Measurements from ENCODE around the gene MTMR8.

Gene MTMR8

GRCh38 chrX:64313624-64314023, 81.6 kb downstream of the MTMR8 start:
- H3K4me1 ChIP-seq (ENCODE audit: low read depth, poor library complexity, severe bottlenecking), result no peaks in the 10 kb centered on the region
- no peak overlapping the region for H2AFZ ChIP-seq (ENCODE audit: low read depth)
- H3K9ac ChIP-seq, result no peak overlapping the region
- no peak overlapping the region for H3K27ac ChIP-seq
- no peaks in the 10 kb centered on the region for H3K79me2 ChIP-seq (ENCODE audit: insufficient read depth, low read depth)
- no peaks in the 10 kb centered on the region for H4K20me1 ChIP-seq (ENCODE audit: insufficient read depth)
- no peak for TF ChIP-seq CTCF (conservative IDR thresholded peaks at IDR 0.05; ENCODE audit: low read depth, low read length)
- no peak overlapping the region for H3K4me2 ChIP-seq
- H3K4me3 ChIP-seq (IDR thresholded peaks at IDR 0.05; ENCODE audit: insufficient read depth, low read depth, low read length), result no peak overlapping the region
- H3K36me3 ChIP-seq (ENCODE audit: insufficient read depth), result no peaks in the 10 kb centered on the region
- H3K27me3 ChIP-seq (ENCODE audit: insufficient read depth, low read depth), result no peaks in the 10 kb centered on the region

DNA sequence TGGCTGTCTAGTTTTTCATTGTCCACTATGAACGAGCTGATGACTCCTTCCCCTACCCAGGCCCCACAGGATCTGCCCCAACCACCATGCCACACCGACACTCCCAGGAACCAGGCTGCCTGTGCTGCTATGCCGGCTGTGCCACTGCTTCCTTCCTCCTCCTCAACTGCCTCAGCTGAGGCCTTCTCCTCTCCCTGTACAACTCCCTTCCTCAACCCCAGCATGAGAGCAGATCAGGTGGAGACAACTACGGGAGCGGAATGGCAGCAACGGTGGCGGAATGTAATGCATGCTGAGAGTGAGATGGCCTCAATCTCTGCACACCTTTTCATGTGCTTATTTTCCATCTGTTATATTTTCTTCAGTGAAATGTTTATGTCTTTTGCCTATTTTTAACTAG, 88.5 kb downstream of the MTMR8 start:
- Histone ChIP-seq H4K20me1 (ENCODE audit: insufficient read depth) (no peaks in the 10 kb centered on the region), H3K4me3 (IDR thresholded peaks at IDR 0.05; ENCODE audit: insufficient read depth, low read depth, low read length) (no peak overlapping the region), H3K79me2 (ENCODE audit: insufficient read depth, low read depth) (no peaks in the 10 kb centered on the region), H3K36me3 (ENCODE audit: insufficient read depth) (no peaks in the 10 kb centered on the region), H3K27ac (no peak overlapping the region), H2AFZ (ENCODE audit: low read depth) (no peak overlapping the region), H3K9ac (no peak overlapping the region), H3K4me2 (no peak overlapping the region), H3K27me3 (ENCODE audit: insufficient read depth, low read depth) (no peaks in the 10 kb centered on the region), H3K4me1 (ENCODE audit: low read depth, poor library complexity, severe bottlenecking) (no peaks in the 10 kb centered on the region)
- no peak for TF ChIP-seq CTCF (conservative IDR thresholded peaks at IDR 0.05; ENCODE audit: low read depth, low read length)

GRCh38 chrX:64291123-64291522, 104.1 kb downstream of the MTMR8 start:
- Histone ChIP-seq H4K20me1 (ENCODE audit: insufficient read depth) (no peaks in the 10 kb centered on the region), H3K79me2 (ENCODE audit: insufficient read depth, low read depth) (no peaks in the 10 kb centered on the region), H3K4me3 (IDR thresholded peaks at IDR 0.05; ENCODE audit: insufficient read depth, low read depth, low read length) (no peak overlapping the region), H3K4me1 (ENCODE audit: low read depth, poor library complexity, severe bottlenecking) (no peaks in the 10 kb centered on the region), H3K27ac (no peak overlapping the region), H3K4me2 (no peak overlapping the region), H3K27me3 (ENCODE audit: insufficient read depth, low read depth) (no peaks in the 10 kb centered on the region), H3K9ac (no peak overlapping the region), H2AFZ (ENCODE audit: low read depth) (no peak overlapping the region), H3K36me3 (ENCODE audit: insufficient read depth) (no peaks in the 10 kb centered on the region)
- no peak for TF ChIP-seq CTCF (conservative IDR thresholded peaks at IDR 0.05; ENCODE audit: low read depth, low read length)

DNA sequence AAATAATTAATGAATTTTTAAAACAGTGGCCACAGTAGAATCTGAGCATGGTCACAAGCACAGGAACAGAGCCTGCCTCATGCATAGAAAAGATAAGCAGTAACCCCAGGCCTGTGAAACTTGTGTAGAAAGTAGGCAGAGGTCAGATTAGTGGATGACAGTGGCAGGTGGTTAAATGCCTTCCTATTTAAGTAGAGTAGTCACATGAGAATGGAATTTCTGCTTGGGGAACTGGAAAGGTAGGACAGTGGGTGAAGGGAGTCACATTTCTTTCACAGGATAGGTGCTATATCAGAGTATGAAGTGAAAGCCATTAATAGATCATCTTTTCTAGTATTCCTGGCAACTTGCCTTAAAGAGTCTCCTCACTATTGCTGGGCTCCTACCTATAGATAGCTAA, 130.0 kb downstream of the MTMR8 start:
- Histone ChIP-seq H3K27me3 (ENCODE audit: insufficient read depth, low read depth) (no peaks in the 10 kb centered on the region), H3K4me3 (IDR thresholded peaks at IDR 0.05; ENCODE audit: insufficient read depth, low read depth, low read length) (no peak overlapping the region), H3K36me3 (ENCODE audit: insufficient read depth) (no peaks in the 10 kb centered on the region), H3K4me2 (no peak overlapping the region), H2AFZ (ENCODE audit: low read depth) (no peak overlapping the region), H3K79me2 (ENCODE audit: insufficient read depth, low read depth) (no peaks in the 10 kb centered on the region), H3K4me1 (ENCODE audit: low read depth, poor library complexity, severe bottlenecking) (no peaks in the 10 kb centered on the region), H4K20me1 (ENCODE audit: insufficient read depth) (no peaks in the 10 kb centered on the region), H3K27ac (no peak overlapping the region), H3K9ac (no peak overlapping the region)
- TF ChIP-seq CTCF (conservative IDR thresholded peaks at IDR 0.05; ENCODE audit: low read depth, low read length), result no peak
